Measurements from ENCODE around the gene MAP3K9.

Gene MAP3K9

DNA sequence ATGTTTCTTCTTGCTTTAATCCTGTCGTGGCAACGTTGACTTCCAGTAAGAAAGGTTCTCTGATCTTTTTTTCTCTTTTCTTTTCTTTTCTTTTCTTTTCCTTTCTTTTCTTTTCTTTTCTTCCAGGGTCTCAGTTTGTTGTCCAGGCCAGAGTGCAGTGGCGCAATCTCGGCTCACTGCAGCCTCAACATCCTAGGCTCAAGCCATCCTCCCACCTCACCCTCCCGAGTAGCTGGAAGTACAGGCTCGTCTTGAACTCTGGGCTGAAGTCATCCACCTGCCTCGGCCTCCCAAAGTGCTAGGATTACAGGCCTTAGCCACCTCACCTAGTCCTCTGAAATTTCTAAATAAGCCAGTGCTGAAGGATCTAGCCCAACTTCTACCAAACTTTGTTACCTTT, 1.3 kb upstream of the MAP3K9 start:
- Histone ChIP-seq H3K27me3 (ENCODE audit: insufficient read depth, low read length, poor library complexity, severe bottlenecking) (no peaks in the 10 kb centered on the region), H3K79me2 (ENCODE audit: insufficient read depth, low read length) (no peaks in the 10 kb centered on the region), H3K9me2 (replicated peaks; ENCODE audit: low read depth, low read length) (no peaks in the 10 kb centered on the region), H3K4me3 (ENCODE audit: low read length, poor library complexity, severe bottlenecking) (peak overlapping the region; percentile 77), H2AFZ (ENCODE audit: low read length) (no peak overlapping the region), H3F3A (ENCODE audit: low read depth) (no peaks in the 10 kb centered on the region), H3K9me3 (ENCODE audit: insufficient read depth, low read depth, low read length) (no peaks in the 10 kb centered on the region), H4K20me1 (ENCODE audit: insufficient read depth, low read length, poor library complexity, severe bottlenecking) (no peaks in the 10 kb centered on the region), H3K4me1 (ENCODE audit: insufficient read depth, low read length, poor library complexity, severe bottlenecking) (peaks cover 21% of the 10 kb centered on the region), H3K9ac (ENCODE audit: low read depth, low read length, poor library complexity, severe bottlenecking) (peak overlapping the region; percentile 65), H3K36me3 (ENCODE audit: insufficient read depth, low read length) (no peaks in the 10 kb centered on the region), H3K4me2 (ENCODE audit: low read depth, low read length, poor library complexity, severe bottlenecking) (peak overlapping the region; percentile 82)
- TF ChIP-seq EZH2phosphoT487 (IDR thresholded peaks at IDR 0.05; ENCODE audit: borderline replicate concordance), result no peak
- TF ChIP-seq, protein P1, sequence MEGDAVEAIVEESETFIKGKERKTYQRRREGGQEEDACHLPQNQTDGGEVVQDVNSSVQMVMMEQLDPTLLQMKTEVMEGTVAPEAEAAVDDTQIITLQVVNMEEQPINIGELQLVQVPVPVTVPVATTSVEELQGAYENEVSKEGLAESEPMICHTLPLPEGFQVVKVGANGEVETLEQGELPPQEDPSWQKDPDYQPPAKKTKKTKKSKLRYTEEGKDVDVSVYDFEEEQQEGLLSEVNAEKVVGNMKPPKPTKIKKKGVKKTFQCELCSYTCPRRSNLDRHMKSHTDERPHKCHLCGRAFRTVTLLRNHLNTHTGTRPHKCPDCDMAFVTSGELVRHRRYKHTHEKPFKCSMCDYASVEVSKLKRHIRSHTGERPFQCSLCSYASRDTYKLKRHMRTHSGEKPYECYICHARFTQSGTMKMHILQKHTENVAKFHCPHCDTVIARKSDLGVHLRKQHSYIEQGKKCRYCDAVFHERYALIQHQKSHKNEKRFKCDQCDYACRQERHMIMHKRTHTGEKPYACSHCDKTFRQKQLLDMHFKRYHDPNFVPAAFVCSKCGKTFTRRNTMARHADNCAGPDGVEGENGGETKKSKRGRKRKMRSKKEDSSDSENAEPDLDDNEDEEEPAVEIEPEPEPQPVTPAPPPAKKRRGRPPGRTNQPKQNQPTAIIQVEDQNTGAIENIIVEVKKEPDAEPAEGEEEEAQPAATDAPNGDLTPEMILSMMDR (conservative IDR thresholded peaks at IDR 0.05; ENCODE audit: low read length), result no peak

DNA sequence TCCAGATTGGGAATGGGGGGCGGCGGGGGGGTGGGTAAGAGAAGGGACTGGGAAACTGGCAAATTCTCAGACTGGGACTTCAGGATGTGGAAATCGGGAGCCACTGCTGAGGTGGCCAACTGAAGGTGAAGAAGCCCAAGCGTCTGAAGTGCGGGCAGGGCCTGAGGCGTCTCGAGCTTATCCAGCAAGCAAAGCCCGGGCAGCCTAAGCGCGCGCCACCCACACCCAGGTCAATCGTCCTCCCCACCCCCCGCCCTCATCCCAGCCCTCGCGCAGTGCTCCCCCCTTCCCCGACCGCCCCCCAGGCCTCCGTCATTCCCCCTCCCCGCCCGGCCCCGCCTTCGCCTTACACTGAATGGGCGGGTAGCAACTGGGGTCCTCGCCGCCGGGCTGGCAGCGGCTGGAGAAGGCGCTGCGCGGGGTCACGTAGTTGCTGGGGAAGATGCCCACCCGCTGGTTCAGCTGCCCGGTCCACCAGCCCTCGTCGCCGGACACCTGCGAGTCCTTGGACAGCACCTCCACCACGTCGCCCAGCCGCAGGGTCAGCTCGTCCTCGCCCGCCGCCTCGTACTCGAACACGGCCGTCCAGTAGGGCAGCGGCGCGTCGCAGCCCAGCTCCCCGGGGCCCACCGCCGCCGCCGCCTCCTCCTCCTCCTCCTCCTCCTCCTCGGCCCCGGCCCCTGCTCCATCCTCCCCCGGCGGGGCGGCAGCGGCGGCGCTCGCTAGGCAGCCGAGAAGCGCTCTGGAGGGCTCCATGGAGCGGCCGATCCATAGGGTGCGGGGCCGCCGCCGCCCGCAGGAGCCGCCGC, 693 bp downstream of the MAP3K9 start:
- no peaks in the 10 kb centered on the region for H3K9me3 ChIP-seq (ENCODE audit: insufficient read depth, low read depth, low read length)
- H3K4me2 ChIP-seq (ENCODE audit: low read depth, low read length, poor library complexity, severe bottlenecking), result peak overlapping the region; percentile 75
- TF ChIP-seq, protein P1 (conservative IDR thresholded peaks at IDR 0.05; ENCODE audit: low read length), result no peak
- TF ChIP-seq EZH2phosphoT487 (IDR thresholded peaks at IDR 0.05; ENCODE audit: borderline replicate concordance), result no peak
- H3K79me2 ChIP-seq (ENCODE audit: insufficient read depth, low read length), result no peaks in the 10 kb centered on the region
- no peaks in the 10 kb centered on the region for H3F3A ChIP-seq (ENCODE audit: low read depth)
- no peaks in the 10 kb centered on the region for H3K27me3 ChIP-seq (ENCODE audit: insufficient read depth, low read length, poor library complexity, severe bottlenecking)
- H3K36me3 ChIP-seq (ENCODE audit: insufficient read depth, low read length), result no peaks in the 10 kb centered on the region
- H3K9me2 ChIP-seq (replicated peaks; ENCODE audit: low read depth, low read length), result no peaks in the 10 kb centered on the region
- peaks cover 8% of the 10 kb centered on the region for H4K20me1 ChIP-seq (ENCODE audit: insufficient read depth, low read length, poor library complexity, severe bottlenecking)
- peak overlapping the region; percentile 78 for H2AFZ ChIP-seq (ENCODE audit: low read length)
- H3K4me1 ChIP-seq (ENCODE audit: insufficient read depth, low read length, poor library complexity, severe bottlenecking), result peaks cover 21% of the 10 kb centered on the region
- peak overlapping the region; percentile 42 for H3K9ac ChIP-seq (ENCODE audit: low read depth, low read length, poor library complexity, severe bottlenecking)
- H3K4me3 ChIP-seq (ENCODE audit: low read length, poor library complexity, severe bottlenecking), result peak overlapping the region; percentile 77

DNA sequence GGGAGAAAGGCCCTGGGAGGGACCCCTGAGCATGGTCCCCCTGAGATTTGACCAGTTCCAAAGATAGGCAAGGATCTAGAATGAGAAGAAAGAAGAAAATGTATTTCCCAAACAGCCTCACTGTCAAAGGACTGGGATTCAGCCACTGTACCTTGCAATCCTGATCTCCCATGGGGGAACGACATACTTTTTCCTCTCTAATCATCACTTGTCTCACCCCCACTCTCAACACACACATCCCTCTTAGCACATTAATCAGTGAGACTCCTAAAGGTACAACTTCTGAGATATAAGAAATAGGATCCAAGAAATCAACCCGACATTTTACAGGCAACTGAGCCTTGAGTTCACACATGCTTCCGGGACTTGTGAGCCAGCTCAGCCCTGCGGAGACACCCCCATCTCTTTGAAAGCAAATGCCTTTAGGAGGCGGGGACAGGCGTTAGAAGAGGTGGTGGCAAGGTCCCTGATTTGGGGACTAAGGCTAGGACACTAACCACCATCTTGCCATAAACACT, 1.4 kb downstream of the MAP3K9 start:
- Histone ChIP-seq H3K9me2 (replicated peaks; ENCODE audit: low read depth, low read length) (no peaks in the 10 kb centered on the region), H3K9ac (ENCODE audit: low read depth, low read length, poor library complexity, severe bottlenecking) (peak overlapping the region; percentile 3), H3K4me1 (ENCODE audit: insufficient read depth, low read length, poor library complexity, severe bottlenecking) (peaks cover 21% of the 10 kb centered on the region), H4K20me1 (ENCODE audit: insufficient read depth, low read length, poor library complexity, severe bottlenecking) (peaks cover 8% of the 10 kb centered on the region), H3K4me2 (ENCODE audit: low read depth, low read length, poor library complexity, severe bottlenecking) (peak overlapping the region; percentile 75), H3K27me3 (ENCODE audit: insufficient read depth, low read length, poor library complexity, severe bottlenecking) (no peaks in the 10 kb centered on the region), H3K4me3 (ENCODE audit: low read length, poor library complexity, severe bottlenecking) (peak overlapping the region; percentile 77), H2AFZ (ENCODE audit: low read length) (peak overlapping the region; percentile 78), H3K36me3 (ENCODE audit: insufficient read depth, low read length) (no peaks in the 10 kb centered on the region), H3F3A (ENCODE audit: low read depth) (no peaks in the 10 kb centered on the region), H3K9me3 (ENCODE audit: insufficient read depth, low read depth, low read length) (no peaks in the 10 kb centered on the region), H3K79me2 (ENCODE audit: insufficient read depth, low read length) (no peaks in the 10 kb centered on the region)
- TF ChIP-seq EZH2phosphoT487 (IDR thresholded peaks at IDR 0.05; ENCODE audit: borderline replicate concordance), result no peak
- TF ChIP-seq, protein P1 (conservative IDR thresholded peaks at IDR 0.05; ENCODE audit: low read length), result no peak

Data from Loucy (cell line).